PFSK-1 (cell line): ENCODE data around the gene MAD1L1.

ENCODE experiments used
- POLR2AphosphoS5 ChIP-seq: IDR thresholded peaks from 2 replicates; pipeline ENCODE4 v1.6.1; 2012; ENCODE audit warnings: low read depth, mild to moderate bottlenecking, control low read depth, low read length, moderate library complexity
- TAF1 ChIP-seq: IDR thresholded peaks from 2 replicates; pipeline ENCODE4 v1.6.1; 2012; ENCODE audit warnings: low read length, control low read depth, borderline replicate concordance; ENCODE audit not compliant: insufficient read depth
- TF ChIP-seq, protein P1 (sequence below), 2 experiments: IDR thresholded peaks; 2 replicates each; pipeline versions ENCODE4 v1.6.1 to v1.8.0; 2011 to 2012; ENCODE audit warnings: low read depth in 2 of 2, low read length in 2 of 2, control low read depth in 1 of 2, inconsistent platforms in 1 of 2, mild to moderate bottlenecking in 1 of 2, moderate library complexity in 1 of 2; ENCODE audit not compliant: insufficient read depth in 1 of 2

DNA sequence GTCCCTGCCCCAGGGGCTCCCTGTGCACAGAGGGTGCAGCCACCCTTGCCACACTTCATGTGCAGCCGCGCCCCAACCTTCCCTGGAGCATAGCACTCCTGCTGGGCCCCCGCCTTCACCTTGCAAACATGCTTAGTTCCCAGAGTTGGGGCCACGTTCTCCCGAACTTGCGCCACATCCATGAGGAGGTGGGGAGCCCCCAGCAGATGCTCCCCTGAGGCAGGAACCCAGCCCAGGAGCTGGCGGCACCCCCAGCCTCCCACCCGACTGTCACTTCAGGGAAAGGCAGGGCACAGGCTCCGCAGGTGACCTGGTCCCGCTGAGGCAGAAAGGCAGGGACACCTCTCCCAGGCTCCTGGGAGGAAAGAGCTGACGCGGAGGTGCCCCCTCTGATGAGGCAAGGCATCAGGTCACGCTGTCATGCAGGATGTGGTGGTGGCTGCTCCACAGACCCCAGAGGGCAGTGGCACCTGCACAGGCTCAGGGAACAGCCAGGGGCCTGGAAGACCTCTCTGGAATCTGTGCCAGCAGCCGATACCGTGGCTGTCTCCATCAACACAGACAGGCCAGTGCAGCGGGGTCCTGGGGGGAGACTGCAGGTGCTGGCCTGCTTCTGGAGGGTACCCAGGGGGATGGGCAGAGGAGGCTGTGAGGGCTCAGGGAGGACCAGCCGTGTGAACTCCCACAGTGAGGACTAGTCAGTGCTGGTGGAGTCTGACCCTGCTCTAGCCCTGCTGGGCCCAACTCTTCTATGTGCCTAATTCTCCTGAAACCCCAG is 221.3 kb downstream of the MAD1L1 start:
- no peak for TF ChIP-seq TAF1
- TF ChIP-seq, protein P1, sequence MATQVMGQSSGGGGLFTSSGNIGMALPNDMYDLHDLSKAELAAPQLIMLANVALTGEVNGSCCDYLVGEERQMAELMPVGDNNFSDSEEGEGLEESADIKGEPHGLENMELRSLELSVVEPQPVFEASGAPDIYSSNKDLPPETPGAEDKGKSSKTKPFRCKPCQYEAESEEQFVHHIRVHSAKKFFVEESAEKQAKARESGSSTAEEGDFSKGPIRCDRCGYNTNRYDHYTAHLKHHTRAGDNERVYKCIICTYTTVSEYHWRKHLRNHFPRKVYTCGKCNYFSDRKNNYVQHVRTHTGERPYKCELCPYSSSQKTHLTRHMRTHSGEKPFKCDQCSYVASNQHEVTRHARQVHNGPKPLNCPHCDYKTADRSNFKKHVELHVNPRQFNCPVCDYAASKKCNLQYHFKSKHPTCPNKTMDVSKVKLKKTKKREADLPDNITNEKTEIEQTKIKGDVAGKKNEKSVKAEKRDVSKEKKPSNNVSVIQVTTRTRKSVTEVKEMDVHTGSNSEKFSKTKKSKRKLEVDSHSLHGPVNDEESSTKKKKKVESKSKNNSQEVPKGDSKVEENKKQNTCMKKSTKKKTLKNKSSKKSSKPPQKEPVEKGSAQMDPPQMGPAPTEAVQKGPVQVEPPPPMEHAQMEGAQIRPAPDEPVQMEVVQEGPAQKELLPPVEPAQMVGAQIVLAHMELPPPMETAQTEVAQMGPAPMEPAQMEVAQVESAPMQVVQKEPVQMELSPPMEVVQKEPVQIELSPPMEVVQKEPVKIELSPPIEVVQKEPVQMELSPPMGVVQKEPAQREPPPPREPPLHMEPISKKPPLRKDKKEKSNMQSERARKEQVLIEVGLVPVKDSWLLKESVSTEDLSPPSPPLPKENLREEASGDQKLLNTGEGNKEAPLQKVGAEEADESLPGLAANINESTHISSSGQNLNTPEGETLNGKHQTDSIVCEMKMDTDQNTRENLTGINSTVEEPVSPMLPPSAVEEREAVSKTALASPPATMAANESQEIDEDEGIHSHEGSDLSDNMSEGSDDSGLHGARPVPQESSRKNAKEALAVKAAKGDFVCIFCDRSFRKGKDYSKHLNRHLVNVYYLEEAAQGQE (IDR thresholded peaks at IDR 0.05; ENCODE audit: insufficient read depth in 1 of 2, low read depth in 2 of 2, low read length in 2 of 2) = no peak
- no peak for TF ChIP-seq POLR2AphosphoS5
